K562 (cell line): ENCODE measurements around the gene ART1.

Source experiments
- CTCF ChIP-seq, 3 experiments: IDR thresholded peaks in 2 of 3; conservative IDR thresholded peaks in 1 of 3; 2 replicates each; pipeline ENCODE4 v1.5.1; 2011 to 2012; ENCODE audit warnings: low read length in 3 of 3, mild to moderate bottlenecking in 3 of 3, control low read depth in 2 of 3, improper control_type of control experiment in 1 of 3, inconsistent platforms in 1 of 3, low read depth in 1 of 3, mixed read lengths in 1 of 3, moderate library complexity in 1 of 3; ENCODE audit not compliant: insufficient read depth in 2 of 3
- E2F4 ChIP-seq: sonication (generic); formaldehyde crosslinking; IDR thresholded peaks from 2 replicates; pipeline ENCODE4 v1.8.0; 2022; ENCODE audit warnings: mild to moderate bottlenecking, low read depth, missing genetic modification reagents
- GATA2 ChIP-seq: sonication (generic); formaldehyde crosslinking; IDR thresholded peaks from 2 replicates; pipeline ENCODE4 v1.4.0; 2020; ENCODE audit warnings: mild to moderate bottlenecking, missing genetic modification reagents
- GTF2F1 ChIP-seq: IDR thresholded peaks from 2 replicates; pipeline ENCODE4 v1.6.1; 2011; ENCODE audit warnings: low read depth, low read length, improper control_type of control experiment
- POLR2A ChIP-seq: fragments of 450-650 bp; conservative IDR thresholded peaks from 2 replicates; pipeline ENCODE4 v1.6.1; 2016
- TF ChIP-seq, protein P1 (sequence below): sonication (generic); formaldehyde crosslinking; IDR thresholded peaks from 2 replicates; pipeline ENCODE4 v1.8.0; 2022; ENCODE audit warnings: mild to moderate bottlenecking, missing genetic modification reagents

- TF ChIP-seq E2F4 (no peak), GTF2F1 (no peak), GATA2 (CRISPR knock-in tag) (no peak), POLR2A (no peak), CTCF (IDR thresholded peaks at IDR 0.05 in 2 of 3, conservative IDR thresholded peaks at IDR 0.05 in 1 of 3; ENCODE audit: insufficient read depth in 2 of 3, low read depth in 1 of 3, low read length in 3 of 3) (no peak)
- TF ChIP-seq, protein P1, sequence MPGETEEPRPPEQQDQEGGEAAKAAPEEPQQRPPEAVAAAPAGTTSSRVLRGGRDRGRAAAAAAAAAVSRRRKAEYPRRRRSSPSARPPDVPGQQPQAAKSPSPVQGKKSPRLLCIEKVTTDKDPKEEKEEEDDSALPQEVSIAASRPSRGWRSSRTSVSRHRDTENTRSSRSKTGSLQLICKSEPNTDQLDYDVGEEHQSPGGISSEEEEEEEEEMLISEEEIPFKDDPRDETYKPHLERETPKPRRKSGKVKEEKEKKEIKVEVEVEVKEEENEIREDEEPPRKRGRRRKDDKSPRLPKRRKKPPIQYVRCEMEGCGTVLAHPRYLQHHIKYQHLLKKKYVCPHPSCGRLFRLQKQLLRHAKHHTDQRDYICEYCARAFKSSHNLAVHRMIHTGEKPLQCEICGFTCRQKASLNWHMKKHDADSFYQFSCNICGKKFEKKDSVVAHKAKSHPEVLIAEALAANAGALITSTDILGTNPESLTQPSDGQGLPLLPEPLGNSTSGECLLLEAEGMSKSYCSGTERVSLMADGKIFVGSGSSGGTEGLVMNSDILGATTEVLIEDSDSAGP (CRISPR knock-in tag), result no peak
These were observed 30.2 kb upstream of the ART1 start for GRCh38 chr11:3614742-3615171.
